ENCODE data around the gene CFHR2. TPM values are rescaled to one million over a fixed set of nuclear protein-coding genes. Genes with fewer than 3 reads are reported as not detected.
"Not testable (repeated sequence)": the region's sequence is repeated elsewhere in the genome, so short reads cannot be mapped to it uniquely, and the experiment has no call there.

Gene CFHR2
- total RNA-seq (not detected), polyA plus RNA-seq (0.34 TPM)

- H3K27ac ChIP-seq (ENCODE audit: low read depth); H3K4me1 ChIP-seq (ENCODE audit: insufficient read depth); H3K36me3 ChIP-seq (ENCODE audit: insufficient read depth); DNase-seq (ENCODE audit: extremely low spot score); H3K4me3 ChIP-seq (ENCODE audit: low read depth, low read length): not testable (repeated sequence)
- WGBS: no CpG with 5 or more reads among the region's 1 CpG
These were observed at the start of gene CFHR2 for GRCh38 chr1:196943568-196943967. TSS of gene CFHR2 (plus strand) at chr1:196943738. CDS start at chr1:196943881, 143 bp downstream.

GRCh38 chr1:196896355-196896754 is 47.2 kb upstream of the CFHR2 start:
- H3K27ac ChIP-seq (ENCODE audit: low read depth): no peak overlapping the region
- WGBS: 69% methylated on average over 8 of the region's 8 CpGs
- DNase-seq (ENCODE audit: extremely low spot score): no peak
- no peaks in the 10 kb centered on the region for H3K36me3 ChIP-seq (ENCODE audit: insufficient read depth)
- H3K4me1 ChIP-seq (ENCODE audit: insufficient read depth): no peaks in the 10 kb centered on the region
- no peak overlapping the region for H3K4me3 ChIP-seq (ENCODE audit: low read depth, low read length)

- no peak for DNase-seq (ENCODE audit: extremely low spot score)
- no peaks in the 10 kb centered on the region for H3K36me3 ChIP-seq (ENCODE audit: insufficient read depth)
- no peak overlapping the region for H3K4me3 ChIP-seq (ENCODE audit: low read depth, low read length)
- no peak overlapping the region for H3K27ac ChIP-seq (ENCODE audit: low read depth)
- WGBS: 20% methylated on average over 26 of the region's 26 CpGs
- no peaks in the 10 kb centered on the region for H3K4me1 ChIP-seq (ENCODE audit: insufficient read depth)
These were observed 46.2 kb upstream of the CFHR2 start for GRCh38 chr1:196897158-196897828.

GRCh38 chr1:196902344-196902743 is 41.2 kb upstream of the CFHR2 start:
- H3K4me1 ChIP-seq (ENCODE audit: insufficient read depth): no peaks in the 10 kb centered on the region
- H3K4me3 ChIP-seq (ENCODE audit: low read depth, low read length): no peak overlapping the region
- WGBS: 85% methylated on average over 2 of the region's 2 CpGs
- no peak for DNase-seq (ENCODE audit: extremely low spot score)
- H3K36me3 ChIP-seq (ENCODE audit: insufficient read depth): no peaks in the 10 kb centered on the region
- no peak overlapping the region for H3K27ac ChIP-seq (ENCODE audit: low read depth)

GRCh38 chr1:196910215-196910614 is 33.3 kb upstream of the CFHR2 start:
- Histone ChIP-seq H3K27ac (ENCODE audit: low read depth) (no peak overlapping the region), H3K4me3 (ENCODE audit: low read depth, low read length) (no peak overlapping the region), H3K36me3 (ENCODE audit: insufficient read depth) (no peaks in the 10 kb centered on the region), H3K4me1 (ENCODE audit: insufficient read depth) (no peaks in the 10 kb centered on the region)
- no peak for DNase-seq (ENCODE audit: extremely low spot score)
- 95% methylated on average over 2 of the region's 2 CpGs for WGBS

- not testable (repeated sequence) for DNase-seq (ENCODE audit: extremely low spot score); H3K27ac ChIP-seq (ENCODE audit: low read depth); H3K36me3 ChIP-seq (ENCODE audit: insufficient read depth); H3K4me1 ChIP-seq (ENCODE audit: insufficient read depth); H3K4me3 ChIP-seq (ENCODE audit: low read depth, low read length)
- WGBS: 40% methylated on average over 5 of the region's 5 CpGs
These were observed 31.3 kb upstream of the CFHR2 start for GRCh38 chr1:196912283-196912682.

- H3K36me3 ChIP-seq (ENCODE audit: insufficient read depth); H3K4me1 ChIP-seq (ENCODE audit: insufficient read depth); DNase-seq (ENCODE audit: extremely low spot score); H3K4me3 ChIP-seq (ENCODE audit: low read depth, low read length); H3K27ac ChIP-seq (ENCODE audit: low read depth): not testable (repeated sequence)
- 75% methylated on average over 1 of the region's 1 CpG for WGBS
These were observed 16.7 kb upstream of the CFHR2 start for GRCh38 chr1:196926839-196927238.

GRCh38 chr1:196932853-196933252 is 10.7 kb upstream of the CFHR2 start:
- not testable (repeated sequence) for H3K4me3 ChIP-seq (ENCODE audit: low read depth, low read length); H3K36me3 ChIP-seq (ENCODE audit: insufficient read depth); H3K27ac ChIP-seq (ENCODE audit: low read depth); DNase-seq (ENCODE audit: extremely low spot score); H3K4me1 ChIP-seq (ENCODE audit: insufficient read depth)
- 92% methylated on average over 2 of the region's 2 CpGs for WGBS

GRCh38 chr1:196933531-196934189 is 9.9 kb upstream of the CFHR2 start:
- no peak overlapping the region for H3K27ac ChIP-seq (ENCODE audit: low read depth)
- DNase-seq (ENCODE audit: extremely low spot score): no peak
- 91% methylated on average over 32 of the region's 32 CpGs for WGBS
- no peaks in the 10 kb centered on the region for H3K4me1 ChIP-seq (ENCODE audit: insufficient read depth)
- no peaks in the 10 kb centered on the region for H3K36me3 ChIP-seq (ENCODE audit: insufficient read depth)
- H3K4me3 ChIP-seq (ENCODE audit: low read depth, low read length): no peak overlapping the region

- not testable (repeated sequence) for DNase-seq (ENCODE audit: extremely low spot score); H3K4me3 ChIP-seq (ENCODE audit: low read depth, low read length); H3K36me3 ChIP-seq (ENCODE audit: insufficient read depth); H3K4me1 ChIP-seq (ENCODE audit: insufficient read depth); H3K27ac ChIP-seq (ENCODE audit: low read depth)
- WGBS: 72% methylated on average over 6 of the region's 6 CpGs
These were observed 2.1 kb upstream of the CFHR2 start for GRCh38 chr1:196941474-196941873.

- no peak overlapping the region for H3K4me3 ChIP-seq (ENCODE audit: low read depth, low read length)
- DNase-seq (ENCODE audit: extremely low spot score): no peak
- no peaks in the 10 kb centered on the region for H3K36me3 ChIP-seq (ENCODE audit: insufficient read depth)
- H3K27ac ChIP-seq (ENCODE audit: low read depth): no peak overlapping the region
- 76% methylated on average over 2 of the region's 2 CpGs for WGBS
- H3K4me1 ChIP-seq (ENCODE audit: insufficient read depth): no peaks in the 10 kb centered on the region
These were observed 8.3 kb downstream of the CFHR2 start for GRCh38 chr1:196951711-196952394.

GRCh38 chr1:196954778-196955177 is 11.2 kb downstream of the CFHR2 start:
- DNase-seq (ENCODE audit: extremely low spot score): no peak
- Histone ChIP-seq H3K4me3 (ENCODE audit: low read depth, low read length) (no peak overlapping the region), H3K27ac (ENCODE audit: low read depth) (no peak overlapping the region), H3K4me1 (ENCODE audit: insufficient read depth) (no peaks in the 10 kb centered on the region), H3K36me3 (ENCODE audit: insufficient read depth) (no peaks in the 10 kb centered on the region)
- WGBS: 69% methylated on average over 2 of the region's 2 CpGs

GRCh38 chr1:196955926-196956325 is 12.4 kb downstream of the CFHR2 start:
- Histone ChIP-seq H3K4me1 (ENCODE audit: insufficient read depth) (no peaks in the 10 kb centered on the region), H3K4me3 (ENCODE audit: low read depth, low read length) (no peak overlapping the region), H3K36me3 (ENCODE audit: insufficient read depth) (no peaks in the 10 kb centered on the region), H3K27ac (ENCODE audit: low read depth) (no peak overlapping the region)
- 93% methylated on average over 1 of the region's 1 CpG for WGBS
- DNase-seq (ENCODE audit: extremely low spot score): no peak

GRCh38 chr1:196960854-196961253 is 17.3 kb downstream of the CFHR2 start:
- WGBS: 69% methylated on average over 3 of the region's 3 CpGs
- H3K27ac ChIP-seq (ENCODE audit: low read depth): no peak overlapping the region
- DNase-seq (ENCODE audit: extremely low spot score): no peak
- no peaks in the 10 kb centered on the region for H3K4me1 ChIP-seq (ENCODE audit: insufficient read depth)
- H3K36me3 ChIP-seq (ENCODE audit: insufficient read depth): no peaks in the 10 kb centered on the region
- H3K4me3 ChIP-seq (ENCODE audit: low read depth, low read length): no peak overlapping the region
